MM.1S (cell line): ENCODE results near the gene LRRC8E.

ENCODE experiments used
- DNase-seq: peaks from one replicate; pipeline ENCODE4 v3.0.0-alpha.2; 2015
- H2AFZ ChIP-seq: fragments of 300-600 bp; sonication (generic); 2 replicates; pipeline ENCODE4 v1.6.0; 2016; ENCODE audit warnings: antibody characterized with exemption, low read length
- H3F3A ChIP-seq: fragments of 300-600 bp; sonication (generic); 2 replicates; pipeline ENCODE4 v1.6.1; 2016; ENCODE audit warnings: mild to moderate bottlenecking, antibody characterized with exemption, low read length, moderate library complexity, mixed read lengths; ENCODE audit not compliant: insufficient read depth
- H3K27ac ChIP-seq: fragments of 300-600 bp; sonication (generic); 2 replicates; pipeline ENCODE4 v1.5.1; 2016; ENCODE audit warnings: mild to moderate bottlenecking, low read length
- H3K27me3 ChIP-seq: fragments of 300-600 bp; sonication (generic); replicated peaks from 2 replicates; pipeline ENCODE4 v1.6.0; 2016; ENCODE audit warnings: low read length; ENCODE audit not compliant: insufficient read depth
- H3K36me3 ChIP-seq: fragments of 300-600 bp; sonication (generic); replicated peaks from 2 replicates; pipeline ENCODE4 v1.6.1; 2016; ENCODE audit warnings: mild to moderate bottlenecking, low read length, mixed read lengths; ENCODE audit not compliant: insufficient read depth
- H3K4me1 ChIP-seq: fragments of 300-600 bp; sonication (generic); 2 replicates; pipeline ENCODE4 v1.6.1; 2016; ENCODE audit warnings: low read length, mixed read lengths
- H3K4me2 ChIP-seq: fragments of 300-600 bp; sonication (generic); 2 replicates; pipeline ENCODE4 v1.6.0; 2016; ENCODE audit warnings: low read depth, low read length
- H3K4me3 ChIP-seq: fragments of 300-600 bp; sonication (generic); 2 replicates; pipeline ENCODE4 v1.5.1; 2016; ENCODE audit warnings: low read length, mixed read lengths
- H3K79me2 ChIP-seq: fragments of 300-600 bp; sonication (generic); 2 replicates; pipeline ENCODE4 v1.6.1; 2016; ENCODE audit warnings: mixed run types, low read length, mixed read lengths
- H3K9ac ChIP-seq: fragments of 300-600 bp; sonication (generic); 2 replicates; pipeline ENCODE4 v1.6.1; 2016; ENCODE audit warnings: low read length, mixed read lengths
- H3K9me2 ChIP-seq: fragments of 300-600 bp; sonication (generic); replicated peaks from 2 replicates; pipeline ENCODE4 v1.6.1; 2016; ENCODE audit warnings: mild to moderate bottlenecking, low read length, mixed read lengths; ENCODE audit not compliant: insufficient read depth
- H3K9me3 ChIP-seq: fragments of 300-600 bp; sonication (generic); replicated peaks from 2 replicates; pipeline ENCODE4 v1.6.1; 2016; ENCODE audit warnings: mild to moderate bottlenecking, low read length, mixed read lengths; ENCODE audit not compliant: insufficient read depth
- H4K20me1 ChIP-seq: fragments of 300-600 bp; sonication (generic); 2 replicates; pipeline ENCODE4 v1.6.1; 2016; ENCODE audit warnings: mild to moderate bottlenecking, low read length, moderate library complexity, mixed read lengths; ENCODE audit not compliant: insufficient read depth
- CTCF ChIP-seq: fragments of 300-600 bp; sonication (generic); IDR thresholded peaks from 2 replicates; pipeline ENCODE4 v1.5.1; 2016; ENCODE audit warnings: antibody characterized with exemption, low read length, mixed read lengths
- EZH2 ChIP-seq: fragments of 300-600 bp; sonication (generic); optimal IDR thresholded peaks from 2 replicates; pipeline ENCODE3; 2017; ENCODE audit warnings: low read depth, mild to moderate bottlenecking, antibody characterized with exemption, low read length, mixed read lengths
- EZH2phosphoT487 ChIP-seq: fragments of 300-600 bp; sonication (generic); IDR thresholded peaks from 2 replicates; pipeline ENCODE4 v1.6.1; 2018; ENCODE audit warnings: antibody characterized with exemption, low read length

LRRC8E gene

DNA sequence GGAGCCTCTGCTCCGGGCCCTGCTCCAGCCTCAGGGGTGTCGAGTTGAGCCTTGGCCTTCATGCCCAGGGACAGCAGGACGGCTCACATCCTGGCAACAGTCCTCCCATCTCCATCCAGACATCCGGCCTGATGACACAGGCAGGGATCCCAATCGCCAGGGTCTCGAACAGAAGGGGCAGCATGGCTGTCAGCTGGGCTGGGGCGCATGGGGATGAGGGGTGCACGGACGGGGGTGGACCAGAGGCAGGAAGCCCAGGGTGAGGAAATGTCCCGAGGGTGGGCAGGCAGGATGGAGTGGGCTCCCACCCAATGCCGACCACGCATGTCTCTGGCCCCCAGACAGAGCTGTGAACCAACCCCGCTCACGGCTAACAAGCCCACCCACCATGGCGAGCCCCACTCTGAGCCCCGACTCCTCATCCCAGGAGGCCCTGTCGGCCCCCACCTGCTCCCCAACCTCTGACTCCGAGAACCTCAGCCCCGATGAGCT, 42.1 kb upstream of the LRRC8E start:
- H3K9me2 ChIP-seq = no peaks in the 10 kb centered on the region
- H4K20me1 ChIP-seq = no peaks in the 10 kb centered on the region
- H2AFZ ChIP-seq = no peak overlapping the region

GRCh38 chr19:7847664-7848063, 40.6 kb upstream of the LRRC8E start:
- H3K4me2 ChIP-seq = no peak overlapping the region
- H3K27me3 ChIP-seq = peaks cover 14% of the 10 kb centered on the region; the same call in 1 of the 2 replicates
- no peak overlapping the region for H3K9ac ChIP-seq
- H3K9me2 ChIP-seq = no peaks in the 10 kb centered on the region
- no peaks in the 10 kb centered on the region for H3K36me3 ChIP-seq
- H3K4me3 ChIP-seq = no peak overlapping the region
- no peak overlapping the region for H2AFZ ChIP-seq
- H3F3A ChIP-seq = no peaks in the 10 kb centered on the region
- no peak overlapping the region for H3K27ac ChIP-seq
- no peak for DNase-seq
- no peaks in the 10 kb centered on the region for H3K4me1 ChIP-seq
- H3K9me3 ChIP-seq = no peaks in the 10 kb centered on the region
- H3K79me2 ChIP-seq = no peaks in the 10 kb centered on the region
- TF ChIP-seq EZH2 = no peak
- TF ChIP-seq CTCF = no peak
- TF ChIP-seq EZH2phosphoT487 = no peak
- no peaks in the 10 kb centered on the region for H4K20me1 ChIP-seq

More for the DNA sequence above, 42.1 kb upstream of the LRRC8E start:
- Histone ChIP-seq H3K27me3 (0 out of 2 replicates have a peak, but pooled peaks cover under 1% of the 10 kb centered on the region), H3F3A (no peaks in the 10 kb centered on the region), H3K27ac (no peak overlapping the region), H3K36me3 (no peaks in the 10 kb centered on the region), H3K9ac (no peak overlapping the region), H3K4me1 (no peaks in the 10 kb centered on the region), H3K4me2 (no peak overlapping the region), H3K9me3 (no peaks in the 10 kb centered on the region), H3K4me3 (no peak overlapping the region), H3K79me2 (no peaks in the 10 kb centered on the region)
- no peak for TF ChIP-seq EZH2
- TF ChIP-seq CTCF = no peak
- no peak for TF ChIP-seq EZH2phosphoT487
- no peak for DNase-seq

GRCh38 chr19:7848779-7849457, 39.4 kb upstream of the LRRC8E start:
- Histone ChIP-seq H4K20me1 (no peaks in the 10 kb centered on the region), H3K9me3 (no peaks in the 10 kb centered on the region), H2AFZ (no peak overlapping the region), H3K4me2 (no peak overlapping the region), H3K9ac (no peak overlapping the region), H3K27me3 (peaks cover 14% of the 10 kb centered on the region; the same call in 1 of the 2 replicates), H3K36me3 (no peaks in the 10 kb centered on the region), H3K79me2 (no peaks in the 10 kb centered on the region), H3K9me2 (no peaks in the 10 kb centered on the region), H3K27ac (no peak overlapping the region), H3K4me3 (no peak overlapping the region), H3F3A (no peaks in the 10 kb centered on the region), H3K4me1 (0 out of 2 replicates have a peak, but pooled peaks cover 3% of the 10 kb centered on the region)
- TF ChIP-seq CTCF = no peak
- no peak for TF ChIP-seq EZH2phosphoT487
- TF ChIP-seq EZH2 = no peak
- DNase-seq = no peak
